ENCODE results near the gene SLC25A42. TPM values are rescaled to one million over a fixed set of nuclear protein-coding genes. Genes with fewer than 3 reads are reported as not detected.
A peak's percentile ranks its signal among the peaks of the same experiment; 100 is the strongest.
"Not testable (repeated sequence)": the region's sequence is repeated elsewhere in the genome, so short reads cannot be mapped to it uniquely, and the experiment has no call there.

The SLC25A42 gene
- total RNA-seq, 2 experiments from 2014 or later: 17.6 to 21.0 TPM

DNA sequence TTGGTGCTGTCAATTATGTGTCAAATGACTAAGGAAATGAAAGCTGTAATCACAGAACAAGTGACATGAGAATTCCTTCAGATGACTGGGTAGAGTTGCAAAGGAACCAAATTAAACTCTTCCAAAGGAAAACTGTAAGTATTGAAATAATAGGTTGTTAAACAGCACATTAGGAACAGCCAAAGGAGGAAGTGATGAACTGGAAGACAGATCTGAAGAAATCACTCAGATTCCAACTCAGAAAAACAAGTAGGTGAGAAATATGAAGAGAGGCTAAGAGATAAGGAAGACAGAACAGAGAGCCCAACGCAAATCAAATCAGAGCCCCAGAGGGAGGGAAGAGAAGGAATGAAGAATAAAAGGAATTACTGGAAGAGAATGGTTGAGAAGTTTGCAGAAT is 59.1 kb downstream of the SLC25A42 start:
- Mint-ChIP-seq H3K4me1 (no peaks in the 10 kb centered on the region), H3K27ac (no peak overlapping the region)

DNA sequence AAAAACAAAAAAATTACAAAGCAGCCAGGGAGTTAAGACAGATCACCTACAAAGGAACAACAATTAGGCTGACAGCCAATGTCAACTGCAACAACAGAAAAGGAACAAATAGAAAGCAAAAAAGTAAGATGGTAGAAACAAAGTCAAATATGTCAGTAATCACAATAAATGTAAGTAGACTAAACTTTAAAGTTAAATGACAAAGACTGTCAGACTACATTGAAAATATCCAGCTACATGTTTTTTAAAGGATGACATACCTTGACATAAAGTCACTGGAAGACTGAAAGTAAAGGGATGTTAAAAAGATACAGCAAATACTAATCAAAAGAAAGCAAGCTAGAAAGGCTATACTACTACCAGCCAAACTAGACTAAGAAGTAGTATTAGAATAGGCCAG is 59.6 kb downstream of the SLC25A42 start:
- no peaks in the 10 kb centered on the region for H3K27me3 Mint-ChIP-seq
- H3K27ac Mint-ChIP-seq: no peak overlapping the region

More for the DNA sequence above, 59.1 kb downstream of the SLC25A42 start:
- Mint-ChIP-seq H3K36me3 (ENCODE audit: low read depth) (peaks cover 15% of the 10 kb centered on the region), H3K9me3 (peaks cover 8% of the 10 kb centered on the region), H3K4me3 (no peak overlapping the region), H3K27me3 (no peaks in the 10 kb centered on the region)
- ChIA-PET CTCF (interaction anchor here (0.9 to 1.6 kb wide), 3 partner anchors 11 to 60 kb away, joined by 3 to 5 read pairs (median 4); no protein-coding TSS in a partner anchor), POLR2A (interaction anchor here (0.6 kb wide), 1 partner anchor 357 kb away, joined by 3 read pairs; no protein-coding TSS in a partner anchor)
- no peak for DNase-seq

GRCh38 chr19:19126102-19126501 is 62.3 kb downstream of the SLC25A42 start:
- H3K27me3 Mint-ChIP-seq: no peaks in the 10 kb centered on the region
- no peaks in the 10 kb centered on the region for H3K4me1 Mint-ChIP-seq
- H3K4me3 Mint-ChIP-seq: no peak overlapping the region
- DNase-seq: no peak
- H3K9me3 Mint-ChIP-seq: peaks cover 9% of the 10 kb centered on the region
- H3K27ac Mint-ChIP-seq: no peak overlapping the region
- ChIA-PET POLR2A (no interaction called here), CTCF (no interaction called here)
- peaks cover 12% of the 10 kb centered on the region for H3K36me3 Mint-ChIP-seq (ENCODE audit: low read depth)

More for the DNA sequence above, 59.6 kb downstream of the SLC25A42 start:
- CTCF ChIA-PET: interaction anchor here (0.9 to 1.6 kb wide), 3 partner anchors 10 to 60 kb away, joined by 3 to 5 read pairs (median 4); no protein-coding TSS in a partner anchor
- DNase-seq: no peak
- H3K9me3 Mint-ChIP-seq: peaks cover 9% of the 10 kb centered on the region
- H3K4me3 Mint-ChIP-seq: no peak overlapping the region
- peaks cover 16% of the 10 kb centered on the region for H3K36me3 Mint-ChIP-seq (ENCODE audit: low read depth)
- no peaks in the 10 kb centered on the region for H3K4me1 Mint-ChIP-seq
- POLR2A ChIA-PET: interaction anchor here (0.6 kb wide), 1 partner anchor 358 kb away, joined by 3 read pairs; no protein-coding TSS in a partner anchor

DNA sequence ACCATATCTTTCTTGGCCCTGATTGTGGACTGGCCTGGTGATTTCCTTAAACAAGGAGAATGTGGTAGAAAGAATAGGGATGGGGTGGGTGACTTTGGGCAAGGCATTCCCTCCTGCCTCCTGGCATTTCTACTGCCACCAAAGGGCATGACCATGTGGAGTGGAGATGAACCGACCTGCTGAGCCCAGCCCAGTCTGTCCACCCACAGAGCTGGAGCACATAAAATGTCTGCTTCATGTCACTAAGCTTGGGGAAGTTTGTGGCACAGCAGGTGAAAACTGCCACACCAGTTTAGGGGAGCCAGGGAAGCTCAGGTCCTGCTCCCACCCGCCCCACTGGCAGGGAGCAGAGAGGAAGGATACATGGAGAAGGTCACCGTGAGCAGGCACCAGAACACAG is 68.2 kb downstream of the SLC25A42 start:
- ChIA-PET POLR2A (no interaction called here), CTCF (no interaction called here)
- peaks cover 5% of the 10 kb centered on the region for H3K4me1 Mint-ChIP-seq

GRCh38 chr19:19132912-19133311 is 69.1 kb downstream of the SLC25A42 start:
- Mint-ChIP-seq H3K4me3 (no peak overlapping the region), H3K9me3 (peaks cover 8% of the 10 kb centered on the region), H3K4me1 (peaks cover 12% of the 10 kb centered on the region), H3K27me3 (no peaks in the 10 kb centered on the region), H3K36me3 (ENCODE audit: low read depth) (peaks cover 8% of the 10 kb centered on the region), H3K27ac (no peak overlapping the region)
- ChIA-PET POLR2A (no interaction called here), CTCF (interaction anchor here (1.2 kb wide), 1 partner anchor 10 kb away, joined by 3 read pairs; no protein-coding TSS in a partner anchor)
- DNase-seq: no peak

More for the DNA sequence above, 68.2 kb downstream of the SLC25A42 start:
- no peaks in the 10 kb centered on the region for H3K27me3 Mint-ChIP-seq
- H3K9me3 Mint-ChIP-seq: peaks cover 9% of the 10 kb centered on the region
- no peak overlapping the region for H3K4me3 Mint-ChIP-seq
- no peak for DNase-seq
- H3K27ac Mint-ChIP-seq: no peak overlapping the region
- H3K36me3 Mint-ChIP-seq (ENCODE audit: low read depth): peaks cover 10% of the 10 kb centered on the region

- Mint-ChIP-seq H3K4me1 (peaks cover 23% of the 10 kb centered on the region), H3K27me3 (no peaks in the 10 kb centered on the region), H3K36me3 (ENCODE audit: low read depth) (peaks cover 8% of the 10 kb centered on the region), H3K27ac (no peak overlapping the region), H3K4me3 (no peak overlapping the region), H3K9me3 (peaks cover 7% of the 10 kb centered on the region)
- CTCF ChIA-PET: interaction anchor here (1.2 kb wide), 1 partner anchor 11 kb away, joined by 3 read pairs; no protein-coding TSS in a partner anchor
- DNase-seq: no peak
- POLR2A ChIA-PET: no interaction called here
Observed at GRCh38 chr19:19133985-19134384, 70.2 kb downstream of the SLC25A42 start.

DNA sequence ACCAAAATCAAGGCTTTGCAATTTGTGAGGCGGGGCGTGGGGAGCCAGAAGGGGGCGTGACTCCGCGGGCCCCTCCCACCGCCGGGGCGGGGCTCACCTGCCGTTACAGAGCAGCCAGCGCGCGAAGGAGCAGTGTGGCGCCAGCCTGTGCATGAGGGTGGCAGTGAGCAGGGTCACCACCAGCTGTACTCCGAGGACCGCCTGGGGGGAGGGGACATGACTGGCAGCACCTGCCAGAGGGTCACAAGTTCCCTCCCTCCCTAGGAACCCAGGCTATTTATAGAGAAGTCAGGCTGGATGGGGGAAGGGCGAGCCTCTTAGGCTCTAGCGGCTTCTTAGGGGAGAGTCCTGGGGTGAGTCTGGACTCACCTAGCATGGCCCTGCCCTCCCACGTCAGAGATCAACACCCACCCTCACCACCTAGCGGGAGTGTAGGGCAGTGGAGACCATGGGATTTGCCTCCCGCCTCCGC is 70.9 kb downstream of the SLC25A42 start:
- peaks cover 8% of the 10 kb centered on the region for H3K36me3 Mint-ChIP-seq (ENCODE audit: low read depth)
- POLR2A ChIA-PET: no interaction called here

DNA sequence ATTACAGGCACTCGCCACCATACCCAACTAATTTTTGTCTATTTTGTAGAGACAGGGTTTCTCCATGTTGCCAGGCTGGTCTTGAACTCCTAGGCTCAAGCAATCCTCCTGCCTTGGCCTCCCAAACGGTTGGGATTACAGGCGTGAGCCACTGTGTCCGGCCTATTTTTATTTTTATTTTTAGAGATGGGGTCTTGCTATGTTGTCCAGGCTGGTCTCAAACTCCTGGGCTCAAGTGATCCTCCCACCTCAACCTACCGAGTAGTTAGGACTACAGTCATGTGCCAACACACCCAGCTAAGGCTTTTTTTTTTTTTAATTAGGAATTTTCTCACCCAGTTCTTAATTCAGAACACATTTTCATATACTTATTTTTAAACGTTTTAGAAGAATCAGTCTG is 71.9 kb downstream of the SLC25A42 start:
- POLR2A ChIA-PET; DNase-seq; H3K36me3 Mint-ChIP-seq (ENCODE audit: low read depth); H3K9me3 Mint-ChIP-seq; H3K4me3 Mint-ChIP-seq; H3K27ac Mint-ChIP-seq; H3K27me3 Mint-ChIP-seq; CTCF ChIA-PET: not testable (repeated sequence)
- H3K4me1 Mint-ChIP-seq: peaks cover 29% of the 10 kb centered on the region

More for the DNA sequence above, 70.9 kb downstream of the SLC25A42 start:
- CTCF ChIA-PET: interaction anchor here (0.6 kb wide), 1 partner anchor 65 kb away, joined by 3 read pairs; no protein-coding TSS in a partner anchor
- no peak for DNase-seq
- peaks cover 29% of the 10 kb centered on the region for H3K4me1 Mint-ChIP-seq
- H3K27me3 Mint-ChIP-seq: no peaks in the 10 kb centered on the region
- no peak overlapping the region for H3K4me3 Mint-ChIP-seq
- H3K27ac Mint-ChIP-seq: no peak overlapping the region
- peaks cover 7% of the 10 kb centered on the region for H3K9me3 Mint-ChIP-seq

- H3K27ac Mint-ChIP-seq: peak overlapping the region; percentile 65
- POLR2A ChIA-PET: no interaction called here
- peak overlapping the region; percentile 88 for H3K4me3 Mint-ChIP-seq
- CTCF ChIA-PET: no interaction called here
- H3K4me1 Mint-ChIP-seq: peaks cover 29% of the 10 kb centered on the region
- no peaks in the 10 kb centered on the region for H3K36me3 Mint-ChIP-seq (ENCODE audit: low read depth)
- DNase-seq: no peak
- H3K27me3 Mint-ChIP-seq: no peaks in the 10 kb centered on the region
- H3K9me3 Mint-ChIP-seq: no peaks in the 10 kb centered on the region
Observed at GRCh38 chr19:19137556-19138108, 73.8 kb downstream of the SLC25A42 start.

DNA sequence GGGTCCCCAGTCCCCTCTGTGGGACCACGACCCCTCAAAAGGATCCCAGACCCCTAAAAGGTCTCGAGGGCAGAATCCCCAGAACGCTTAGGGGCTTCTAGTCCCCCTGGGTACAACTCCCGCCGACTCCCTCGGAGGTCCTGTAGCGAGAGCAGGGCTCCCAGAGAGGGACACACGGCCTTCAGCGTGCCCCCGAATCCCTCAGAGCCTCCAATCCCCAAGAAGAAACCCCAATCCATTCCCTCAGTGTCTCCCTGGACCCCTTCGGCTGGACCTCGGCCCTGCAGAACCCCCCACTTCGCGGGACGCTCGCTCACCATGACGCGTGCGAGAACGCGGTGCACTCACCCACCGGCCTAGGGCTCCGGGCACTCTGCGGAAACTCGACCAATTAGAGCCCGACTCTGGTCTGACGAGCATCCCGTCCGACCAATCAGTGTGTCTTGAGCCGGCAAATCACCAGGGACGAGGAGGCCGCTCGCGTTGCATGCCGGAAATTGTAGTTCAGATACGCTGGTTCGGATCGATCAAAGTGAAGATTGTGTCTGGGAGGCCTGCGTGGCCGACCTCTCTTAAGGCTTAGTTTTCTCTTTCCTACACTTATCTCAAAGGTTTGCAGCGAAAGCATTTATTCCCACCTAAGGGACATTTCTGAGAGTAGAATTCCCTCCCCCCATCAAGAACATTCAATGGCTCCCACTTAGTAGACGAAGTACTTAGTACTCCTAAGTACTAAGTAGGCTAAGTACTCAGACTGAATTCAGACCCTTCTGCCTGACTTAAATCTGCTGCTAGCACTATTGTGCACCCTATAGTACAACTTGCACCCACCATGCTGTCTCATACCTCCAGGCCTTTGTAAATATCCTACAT is 74.6 kb downstream of the SLC25A42 start, which contains the start of gene TMEM161A:
Gene TMEM161A, minus strand, starts transcription at position 370 of the 873 bp plus-strand sequence. Its CDS starts 50 bp downstream, at position 320.
- Mint-ChIP-seq H3K9me3 (no peaks in the 10 kb centered on the region), H3K4me3 (peak within 1 kb of the TSS; percentile 88), H3K36me3 (ENCODE audit: low read depth) (no peaks in the 10 kb centered on the region), H3K27ac (peak within 1 kb of the TSS; percentile 65), H3K4me1 (peaks cover 29% of the 10 kb centered on the region), H3K27me3 (no peaks in the 10 kb centered on the region)
- ChIA-PET CTCF (interaction anchor here (1.2 kb wide), 1 partner anchor 219 kb away, joined by 3 read pairs; the partner anchor contains the start of genes COPE and DDX49), POLR2A (no interaction called here)
- peak; percentile 97 for DNase-seq

GRCh38 chr19:19139876-19140229 is 76.1 kb downstream of the SLC25A42 start:
- no peak overlapping the region for H3K4me3 Mint-ChIP-seq
- H3K36me3 Mint-ChIP-seq (ENCODE audit: low read depth): no peaks in the 10 kb centered on the region
- peaks cover 29% of the 10 kb centered on the region for H3K4me1 Mint-ChIP-seq
- H3K27me3 Mint-ChIP-seq: no peaks in the 10 kb centered on the region
- no peak for DNase-seq
- ChIA-PET CTCF (no interaction called here), POLR2A (no interaction called here)
- no peak overlapping the region for H3K27ac Mint-ChIP-seq
- no peaks in the 10 kb centered on the region for H3K9me3 Mint-ChIP-seq

- H3K27ac Mint-ChIP-seq: no peak overlapping the region
- no peaks in the 10 kb centered on the region for H3K9me3 Mint-ChIP-seq
- POLR2A ChIA-PET: no interaction called here
- CTCF ChIA-PET: interaction anchor here (0.9 kb wide), 1 partner anchor 350 kb away, joined by 3 read pairs; no protein-coding TSS in a partner anchor
- H3K27me3 Mint-ChIP-seq: no peaks in the 10 kb centered on the region
- DNase-seq: no peak
- no peak overlapping the region for H3K4me3 Mint-ChIP-seq
- peaks cover 26% of the 10 kb centered on the region for H3K4me1 Mint-ChIP-seq
- no peaks in the 10 kb centered on the region for H3K36me3 Mint-ChIP-seq (ENCODE audit: low read depth)
Observed at GRCh38 chr19:19140476-19140875, 76.7 kb downstream of the SLC25A42 start.

DNA sequence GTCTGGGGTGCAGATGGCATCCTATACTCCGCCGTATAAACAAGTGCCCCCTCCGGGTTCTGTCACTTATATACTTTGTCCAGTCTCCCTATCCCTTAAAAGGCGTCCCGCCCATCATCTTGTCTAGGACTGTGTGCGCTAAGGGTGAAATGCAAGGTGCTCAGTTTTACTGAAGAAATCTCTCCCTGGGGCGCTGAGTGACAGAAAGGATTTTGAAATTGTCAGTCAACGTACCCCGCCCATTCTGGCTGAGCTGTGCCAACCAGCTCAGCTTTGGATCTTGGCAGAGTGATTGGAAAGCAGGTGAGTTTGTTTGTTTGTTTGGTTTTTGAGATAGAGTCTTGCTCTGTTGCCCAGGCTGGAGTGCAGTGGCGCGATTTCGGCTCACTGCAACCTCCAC is 78.6 kb downstream of the SLC25A42 start:
- ChIA-PET CTCF (no interaction called here), POLR2A (no interaction called here)

More for the DNA sequence above, 78.6 kb downstream of the SLC25A42 start:
- no peak for DNase-seq
- no peaks in the 10 kb centered on the region for H3K36me3 Mint-ChIP-seq (ENCODE audit: low read depth)
- H3K4me3 Mint-ChIP-seq: no peak overlapping the region
- no peak overlapping the region for H3K27ac Mint-ChIP-seq
- H3K4me1 Mint-ChIP-seq: peaks cover 22% of the 10 kb centered on the region
- H3K9me3 Mint-ChIP-seq: no peaks in the 10 kb centered on the region
- no peaks in the 10 kb centered on the region for H3K27me3 Mint-ChIP-seq
